HCT116 (cell line): ENCODE measurements around the gene VSTM2L.

Experiments
- CEBPB ChIP-seq: IDR thresholded peaks from 2 replicates; pipeline ENCODE4 v1.6.1; 2012; ENCODE audit warnings: low read depth
- EGR1 ChIP-seq: IDR thresholded peaks from 2 replicates; pipeline ENCODE4 v1.6.1; 2012; ENCODE audit warnings: low read depth
- POLR2A ChIP-seq: IDR thresholded peaks from 2 replicates; pipeline ENCODE4 v1.7.0; 2011; ENCODE audit warnings: borderline replicate concordance; ENCODE audit not compliant: insufficient read depth, insufficient read length; ENCODE audit errors: extremely low read depth
- SRF ChIP-seq: IDR thresholded peaks from 2 replicates; pipeline ENCODE4 v1.6.1; 2012; ENCODE audit warnings: low read depth
- ZBTB33 ChIP-seq: IDR thresholded peaks from 2 replicates; pipeline ENCODE4 v1.6.1; 2011; ENCODE audit warnings: mild to moderate bottlenecking, low read length, moderate library complexity; ENCODE audit not compliant: insufficient replicate concordance; ENCODE audit errors: extremely low read depth
- TF ChIP-seq, protein P1 (sequence below), 3 experiments: fragments of 200-600 bp in 1 of 3; sonication (generic) in 1 of 3; IDR thresholded peaks in 2 of 3; conservative IDR thresholded peaks in 1 of 3; 2 replicates each; pipeline ENCODE4 v1.5.1; 2012 to 2017; ENCODE audit warnings: low read depth in 2 of 3, low read length in 2 of 3, antibody characterized with exemption in 1 of 3, borderline replicate concordance in 1 of 3, control low read depth in 1 of 3, mild to moderate bottlenecking in 1 of 3, mixed read lengths in 1 of 3, mixed run types in 1 of 3, moderate library complexity in 1 of 3; ENCODE audit not compliant: insufficient read depth in 1 of 3

GRCh38 chr20:37987602-37988290 lies 84.8 kb downstream of the VSTM2L start:
- TF ChIP-seq, protein P1, sequence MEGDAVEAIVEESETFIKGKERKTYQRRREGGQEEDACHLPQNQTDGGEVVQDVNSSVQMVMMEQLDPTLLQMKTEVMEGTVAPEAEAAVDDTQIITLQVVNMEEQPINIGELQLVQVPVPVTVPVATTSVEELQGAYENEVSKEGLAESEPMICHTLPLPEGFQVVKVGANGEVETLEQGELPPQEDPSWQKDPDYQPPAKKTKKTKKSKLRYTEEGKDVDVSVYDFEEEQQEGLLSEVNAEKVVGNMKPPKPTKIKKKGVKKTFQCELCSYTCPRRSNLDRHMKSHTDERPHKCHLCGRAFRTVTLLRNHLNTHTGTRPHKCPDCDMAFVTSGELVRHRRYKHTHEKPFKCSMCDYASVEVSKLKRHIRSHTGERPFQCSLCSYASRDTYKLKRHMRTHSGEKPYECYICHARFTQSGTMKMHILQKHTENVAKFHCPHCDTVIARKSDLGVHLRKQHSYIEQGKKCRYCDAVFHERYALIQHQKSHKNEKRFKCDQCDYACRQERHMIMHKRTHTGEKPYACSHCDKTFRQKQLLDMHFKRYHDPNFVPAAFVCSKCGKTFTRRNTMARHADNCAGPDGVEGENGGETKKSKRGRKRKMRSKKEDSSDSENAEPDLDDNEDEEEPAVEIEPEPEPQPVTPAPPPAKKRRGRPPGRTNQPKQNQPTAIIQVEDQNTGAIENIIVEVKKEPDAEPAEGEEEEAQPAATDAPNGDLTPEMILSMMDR (IDR thresholded peaks at IDR 0.05 in 2 of 3, conservative IDR thresholded peaks at IDR 0.05 in 1 of 3; ENCODE audit: borderline replicate concordance in 1 of 3, insufficient read depth in 1 of 3, low read depth in 2 of 3, low read length in 2 of 3), result no peak
- TF ChIP-seq POLR2A (no peak), CEBPB (no peak), ZBTB33 (no peak), SRF (no peak), EGR1 (no peak)
